ENCODE data around the gene NLRP3. TPM values are rescaled to one million over a fixed set of nuclear protein-coding genes. Genes with fewer than 3 reads are reported as not detected.
A peak's percentile ranks its signal among the peaks of the same experiment; 100 is the strongest.

The NLRP3 gene
- total RNA-seq, 2 experiments from 2014 or later = 0.25 to 0.40 TPM

DNA sequence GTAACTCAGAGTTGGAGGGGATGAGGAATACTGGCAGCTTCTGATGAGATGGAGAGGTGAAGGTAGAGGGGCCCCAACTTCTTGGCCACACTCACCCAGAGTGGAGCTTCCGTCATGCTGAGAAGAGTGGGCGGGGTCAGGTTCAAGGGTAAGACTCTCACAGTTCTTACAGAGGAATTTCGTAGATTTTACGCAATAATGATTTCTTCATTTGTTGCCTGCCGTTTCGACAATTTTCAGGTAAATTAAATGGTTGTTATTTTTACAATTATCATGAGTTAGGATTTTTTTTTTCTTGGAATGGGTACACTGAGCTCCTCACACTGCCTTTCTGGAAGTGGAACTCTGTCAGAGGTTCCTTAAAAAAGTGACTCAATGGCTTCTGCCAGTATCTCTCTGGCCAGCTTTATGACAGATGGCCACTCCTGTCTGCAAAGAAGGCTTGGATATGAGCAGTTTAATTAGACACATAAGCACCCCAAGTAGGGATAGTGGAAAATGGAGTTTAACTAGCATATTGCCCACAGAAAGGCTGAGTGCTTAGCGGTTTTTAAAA is 13.8 kb upstream of the NLRP3 start:
- ChIA-PET POLR2A (no interaction called here), CTCF (interaction anchor here (0.9 to 1.4 kb wide), 3 partner anchors 9 to 29 kb away, joined by 3 to 10 read pairs (median 3); no protein-coding TSS in a partner anchor)
- Mint-ChIP-seq H3K27me3 (peaks cover 57% of the 10 kb centered on the region), H3K27ac (no peak overlapping the region), H3K4me1 (peaks cover 9% of the 10 kb centered on the region), H3K9me3 (no peaks in the 10 kb centered on the region), H3K4me3 (no peak overlapping the region), H3K36me3 (ENCODE audit: low read depth) (no peaks in the 10 kb centered on the region)
- no peak for DNase-seq

DNA sequence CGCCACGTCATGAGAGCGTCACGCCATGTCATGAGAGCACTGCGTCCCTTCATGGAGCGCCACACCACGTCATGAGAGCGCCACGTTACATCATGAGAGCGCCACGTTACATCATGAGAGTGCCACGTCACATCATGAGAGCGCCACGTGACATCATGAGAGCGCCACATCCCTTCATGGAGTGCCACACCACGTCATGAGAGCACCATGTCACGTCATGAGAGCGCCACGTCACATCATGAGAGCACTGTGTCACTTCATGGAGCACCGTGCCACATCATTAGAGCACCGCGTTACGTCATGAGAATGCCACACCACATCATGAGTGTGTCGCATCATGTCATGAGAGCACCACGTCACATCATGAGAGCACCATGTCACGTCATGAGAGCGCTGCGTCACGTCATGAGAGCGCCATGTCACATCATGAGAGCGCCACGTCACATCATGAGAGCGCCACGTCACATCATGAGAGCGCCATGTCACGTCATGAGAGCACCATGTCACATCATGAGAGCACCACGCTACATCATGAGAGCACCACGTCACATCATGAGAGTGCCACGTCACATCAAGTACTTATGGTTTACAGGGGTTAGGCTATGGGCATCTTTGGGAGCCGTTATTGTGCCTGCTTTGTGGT is 9.8 kb upstream of the NLRP3 start:
- no peaks in the 10 kb centered on the region for H3K9me3 Mint-ChIP-seq
- no peak overlapping the region for H3K4me3 Mint-ChIP-seq
- no peak for DNase-seq
- H3K27ac Mint-ChIP-seq = no peak overlapping the region
- peaks cover 53% of the 10 kb centered on the region for H3K27me3 Mint-ChIP-seq
- ChIA-PET CTCF (no interaction called here), POLR2A (no interaction called here)
- H3K36me3 Mint-ChIP-seq (ENCODE audit: low read depth) = no peaks in the 10 kb centered on the region
- peaks cover 35% of the 10 kb centered on the region for H3K4me1 Mint-ChIP-seq

DNA sequence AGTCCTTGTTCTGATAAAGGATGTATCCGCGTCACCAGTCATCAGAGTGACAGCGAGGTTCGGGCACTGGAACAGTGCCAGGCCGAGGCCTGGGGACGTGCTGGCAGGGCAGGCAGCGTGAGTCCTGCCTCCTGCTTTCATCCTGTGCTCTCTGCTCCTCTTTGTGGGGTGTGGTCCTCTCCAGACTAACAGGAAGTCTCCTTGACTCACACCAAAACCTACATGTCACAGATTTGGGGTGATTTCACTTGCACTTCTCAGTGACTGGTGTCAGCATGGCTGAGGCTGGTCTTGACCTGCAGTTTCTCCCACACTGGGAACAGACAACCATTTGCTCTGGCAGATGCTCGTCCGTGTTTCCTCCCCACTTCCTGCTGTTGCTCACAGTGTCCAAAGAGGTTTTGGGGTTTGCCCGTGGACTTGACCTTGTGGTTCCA is 8.8 kb upstream of the NLRP3 start:
- Mint-ChIP-seq H3K27ac (peak overlapping the region; percentile 23), H3K27me3 (peaks cover 52% of the 10 kb centered on the region), H3K36me3 (ENCODE audit: low read depth) (no peaks in the 10 kb centered on the region), H3K9me3 (no peaks in the 10 kb centered on the region), H3K4me3 (peak overlapping the region; percentile 48), H3K4me1 (peaks cover 35% of the 10 kb centered on the region)
- ChIA-PET CTCF (interaction anchor here (1.5 kb wide), 1 partner anchor 17 kb away, joined by 4 read pairs; no protein-coding TSS in a partner anchor), POLR2A (no interaction called here)
- DNase-seq = peak; percentile 65

DNA sequence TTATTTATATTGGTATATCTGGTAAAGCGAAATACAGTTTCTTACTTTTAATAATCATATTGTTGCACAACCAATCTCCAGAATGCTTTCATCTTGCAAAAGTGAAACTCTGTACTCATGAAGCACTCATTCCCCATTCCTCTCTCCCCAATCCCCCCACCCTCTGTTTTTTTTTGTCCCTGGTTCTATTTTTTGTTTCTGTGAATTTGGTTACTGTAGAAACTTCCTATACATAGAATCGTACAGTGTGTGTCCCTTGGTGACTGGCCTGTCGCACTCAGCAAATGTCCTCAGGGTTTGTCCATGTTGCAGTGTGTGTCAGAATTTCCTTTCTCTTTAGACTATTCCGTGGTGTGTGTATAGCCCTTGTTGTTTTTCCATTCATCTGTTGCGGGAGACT is 7.9 kb upstream of the NLRP3 start:
- H3K4me3 Mint-ChIP-seq = peak overlapping the region; percentile 58
- peaks cover 61% of the 10 kb centered on the region for H3K27me3 Mint-ChIP-seq
- H3K36me3 Mint-ChIP-seq (ENCODE audit: low read depth) = no peaks in the 10 kb centered on the region
- POLR2A ChIA-PET = no interaction called here
- CTCF ChIA-PET = interaction anchor here (1.5 kb wide), 1 partner anchor 18 kb away, joined by 4 read pairs; no protein-coding TSS in a partner anchor
- DNase-seq = no peak
- H3K4me1 Mint-ChIP-seq = peaks cover 35% of the 10 kb centered on the region
- no peaks in the 10 kb centered on the region for H3K9me3 Mint-ChIP-seq
- H3K27ac Mint-ChIP-seq = no peak overlapping the region

DNA sequence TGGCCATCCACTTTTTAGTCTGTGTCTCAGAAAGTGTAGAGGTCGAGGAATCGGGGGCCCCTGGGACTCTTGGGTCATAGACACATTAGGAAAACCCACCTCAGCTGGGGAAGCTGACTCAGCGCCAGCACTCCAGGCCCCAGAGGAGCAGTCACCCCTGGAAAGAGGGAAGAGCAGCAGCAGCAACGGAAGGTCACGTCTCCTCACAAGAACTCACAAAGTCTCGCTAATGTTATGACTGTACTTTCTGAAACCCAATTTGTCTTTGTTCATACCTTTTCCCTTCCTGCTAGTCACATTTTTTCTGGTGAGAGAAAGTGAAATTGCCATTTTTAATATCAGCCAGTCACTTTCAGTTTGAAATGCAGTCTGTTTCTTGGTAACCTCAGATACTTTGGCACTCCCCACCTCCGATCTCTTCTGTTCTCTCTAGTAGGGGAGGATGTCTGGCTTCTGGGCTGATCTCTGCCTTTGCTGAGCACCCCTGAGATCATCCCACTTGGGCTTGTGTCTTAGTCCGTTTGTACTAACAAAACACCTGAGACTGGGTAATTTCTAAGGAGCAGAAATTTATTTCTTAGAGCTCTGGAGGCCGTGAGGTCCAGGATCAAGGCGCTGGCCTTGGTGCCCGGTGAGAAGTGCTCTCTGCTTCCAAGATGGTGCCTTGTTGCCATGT is 6.0 kb upstream of the NLRP3 start:
- ChIA-PET POLR2A (no interaction called here), CTCF (interaction anchor here (1.4 to 1.5 kb wide), 2 partner anchors 20 to 37 kb away, joined by 6 to 11 read pairs; no protein-coding TSS in a partner anchor)
- Mint-ChIP-seq H3K27me3 (peaks cover 59% of the 10 kb centered on the region), H3K4me1 (peaks cover 37% of the 10 kb centered on the region), H3K27ac (no peak overlapping the region), H3K9me3 (no peaks in the 10 kb centered on the region), H3K36me3 (ENCODE audit: low read depth) (no peaks in the 10 kb centered on the region), H3K4me3 (peak overlapping the region; percentile 40)
- no peak for DNase-seq

DNA sequence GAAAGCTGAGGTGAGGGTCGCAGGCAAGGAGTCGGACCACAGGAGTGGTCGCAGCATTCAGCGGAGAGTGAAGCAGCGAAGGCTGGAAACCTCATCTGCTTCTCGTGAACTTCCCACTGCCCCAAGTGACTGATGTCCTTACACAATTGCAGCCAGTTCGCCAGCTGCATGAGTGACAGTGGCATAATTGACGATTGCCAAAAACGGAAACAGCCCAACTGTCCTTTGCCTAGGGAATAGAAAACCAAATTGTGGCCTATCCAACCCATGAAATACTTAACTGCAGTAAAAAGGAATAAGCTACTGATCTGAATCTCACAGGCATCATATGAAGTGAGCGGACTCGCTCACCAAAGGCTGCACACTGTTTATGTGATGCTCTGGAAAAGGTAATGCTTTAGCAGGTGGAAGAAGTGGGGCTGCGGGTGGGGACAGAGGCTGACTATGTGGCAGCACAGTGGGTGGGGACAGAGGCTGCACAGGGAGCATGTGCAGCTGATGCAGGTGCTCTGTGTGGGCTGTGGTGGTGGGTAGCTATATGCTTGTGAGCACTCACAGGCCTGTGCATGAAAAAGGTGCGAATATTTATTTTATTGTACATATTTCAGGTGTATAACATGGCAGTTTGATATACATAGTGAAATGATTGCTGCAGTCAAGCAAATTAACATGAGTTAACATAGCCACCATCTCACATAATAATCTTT is 4.2 kb upstream of the NLRP3 start:
- Mint-ChIP-seq H3K27me3 (peaks cover 64% of the 10 kb centered on the region), H3K27ac (no peak overlapping the region), H3K9me3 (no peaks in the 10 kb centered on the region), H3K36me3 (ENCODE audit: low read depth) (no peaks in the 10 kb centered on the region), H3K4me3 (no peak overlapping the region), H3K4me1 (peaks cover 50% of the 10 kb centered on the region)
- ChIA-PET POLR2A (no interaction called here), CTCF (interaction anchor here (1.4 kb wide), 1 partner anchor 38 kb away, joined by 11 read pairs; no protein-coding TSS in a partner anchor)
- no peak for DNase-seq

DNA sequence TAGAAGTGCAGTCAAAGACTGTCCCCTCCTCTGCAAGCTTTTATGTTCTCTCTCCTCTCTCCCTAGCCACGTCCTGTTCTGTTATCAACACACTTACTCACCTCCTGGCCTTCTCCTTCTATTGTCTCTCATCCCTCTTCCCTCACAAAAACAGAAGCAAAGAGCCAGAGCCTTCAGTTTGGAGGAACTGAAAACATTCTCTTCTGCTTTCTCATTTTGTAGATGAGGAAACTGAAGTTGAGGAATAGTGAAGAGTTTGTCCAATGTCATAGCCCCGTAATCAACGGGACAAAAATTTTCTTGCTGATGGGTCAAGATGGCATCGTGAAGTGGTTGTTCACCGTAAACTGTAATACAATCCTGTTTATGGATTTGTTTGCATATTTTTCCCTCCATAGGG is 1.9 kb downstream of the NLRP3 start:
- Mint-ChIP-seq H3K4me1 (peaks cover 28% of the 10 kb centered on the region), H3K27me3 (peaks cover 36% of the 10 kb centered on the region), H3K36me3 (ENCODE audit: low read depth) (no peaks in the 10 kb centered on the region), H3K9me3 (no peaks in the 10 kb centered on the region), H3K27ac (no peak overlapping the region), H3K4me3 (no peak overlapping the region)
- ChIA-PET POLR2A (interaction anchor here (0.7 kb wide), 1 partner anchor 8 kb away, joined by 3 read pairs; no protein-coding TSS in a partner anchor), CTCF (no interaction called here)
- DNase-seq = no peak

DNA sequence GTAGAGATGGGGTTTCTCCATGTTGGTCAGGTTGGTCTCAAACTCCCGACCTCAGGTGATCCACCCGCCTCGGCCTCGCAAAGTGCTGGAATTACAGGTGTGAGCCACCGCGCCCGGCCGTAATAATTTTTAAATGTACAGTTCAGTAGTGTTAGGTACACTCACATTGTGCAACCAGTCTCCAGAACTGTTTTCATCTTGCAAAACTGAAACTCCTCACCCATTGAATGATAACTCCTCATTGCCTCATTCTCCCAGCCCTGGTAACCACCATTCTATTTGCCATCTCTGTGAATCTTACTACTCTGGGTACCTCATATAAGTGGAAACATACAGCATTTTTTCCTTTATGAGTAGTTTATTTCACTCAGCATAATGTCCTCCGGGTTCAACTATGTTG is 3.4 kb downstream of the NLRP3 start:
- peaks cover 26% of the 10 kb centered on the region for H3K27me3 Mint-ChIP-seq
- ChIA-PET CTCF (no interaction called here), POLR2A (no interaction called here)
- H3K27ac Mint-ChIP-seq = no peak overlapping the region
- no peak overlapping the region for H3K4me3 Mint-ChIP-seq
- H3K9me3 Mint-ChIP-seq = no peaks in the 10 kb centered on the region
- no peak for DNase-seq
- no peaks in the 10 kb centered on the region for H3K36me3 Mint-ChIP-seq (ENCODE audit: low read depth)
- peaks cover 28% of the 10 kb centered on the region for H3K4me1 Mint-ChIP-seq

DNA sequence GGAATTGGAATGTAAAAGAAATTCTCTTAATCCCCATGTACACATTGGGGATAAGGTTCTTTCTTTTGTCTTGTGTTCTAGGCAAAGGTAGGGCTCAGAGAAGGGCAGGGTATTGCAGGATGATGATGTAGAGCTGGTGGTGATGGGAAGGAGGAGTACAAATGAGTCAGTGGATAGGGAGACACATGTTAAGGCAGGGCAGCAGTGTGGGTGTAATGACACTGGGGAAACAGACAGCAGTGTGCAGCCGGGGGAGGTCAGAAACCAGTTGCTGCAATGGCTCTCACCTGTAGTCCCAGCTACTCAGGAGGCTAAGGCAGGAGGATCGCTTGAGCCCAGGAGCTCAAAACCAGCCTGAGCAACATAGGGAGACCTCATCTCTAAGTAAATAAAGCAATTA is 5.1 kb downstream of the NLRP3 start:
- ChIA-PET CTCF (interaction anchor here (0.6 kb wide), 1 partner anchor 33 kb away, joined by 3 read pairs; no protein-coding TSS in a partner anchor), POLR2A (no interaction called here)
- Mint-ChIP-seq H3K27me3 (peaks cover 15% of the 10 kb centered on the region), H3K36me3 (ENCODE audit: low read depth) (no peaks in the 10 kb centered on the region), H3K4me3 (no peak overlapping the region), H3K27ac (no peak overlapping the region), H3K4me1 (peaks cover 15% of the 10 kb centered on the region), H3K9me3 (no peaks in the 10 kb centered on the region)
- DNase-seq = no peak

DNA sequence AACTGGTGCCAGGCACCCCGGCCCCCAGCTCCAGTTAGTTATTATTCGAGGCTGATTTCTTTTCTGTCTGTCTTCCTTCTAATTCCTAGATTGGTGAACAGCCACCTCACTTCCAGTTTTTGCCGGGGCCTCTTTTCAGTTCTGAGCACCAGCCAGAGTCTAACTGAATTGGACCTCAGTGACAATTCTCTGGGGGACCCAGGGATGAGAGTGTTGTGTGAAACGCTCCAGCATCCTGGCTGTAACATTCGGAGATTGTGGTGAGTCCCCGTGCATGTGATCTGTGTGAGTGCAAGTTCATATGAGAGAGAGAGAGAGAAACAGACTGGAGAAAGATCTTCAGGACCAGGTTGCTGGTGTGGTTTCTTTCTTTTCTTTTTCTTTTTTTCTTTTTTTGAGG is 13.5 kb downstream of the NLRP3 start:
- Mint-ChIP-seq H3K27ac (no peak overlapping the region), H3K36me3 (ENCODE audit: low read depth) (no peaks in the 10 kb centered on the region), H3K9me3 (no peaks in the 10 kb centered on the region), H3K27me3 (no peaks in the 10 kb centered on the region), H3K4me1 (no peaks in the 10 kb centered on the region), H3K4me3 (no peak overlapping the region)
- ChIA-PET POLR2A (no interaction called here), CTCF (no interaction called here)
- DNase-seq = no peak

DNA sequence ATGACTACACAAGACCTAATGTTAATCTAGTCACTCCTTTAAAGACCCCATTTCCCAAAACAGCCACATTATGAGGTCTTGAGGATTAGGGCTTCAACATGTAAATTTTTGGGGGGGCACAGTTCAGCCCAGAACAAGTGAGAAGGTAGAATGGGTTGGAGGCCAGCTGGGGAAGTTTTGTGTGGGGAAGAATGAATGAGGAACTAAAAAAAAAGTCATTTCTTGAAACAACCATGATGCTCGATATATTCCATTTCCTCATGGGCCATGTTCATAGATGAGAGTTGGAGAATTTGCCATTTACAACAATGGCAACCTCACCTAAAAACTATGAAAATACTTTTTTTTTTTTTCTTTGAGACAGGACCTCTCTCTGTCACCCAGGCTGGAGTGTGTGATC is 14.5 kb downstream of the NLRP3 start:
- Mint-ChIP-seq H3K4me1 (no peaks in the 10 kb centered on the region), H3K4me3 (no peak overlapping the region), H3K27ac (no peak overlapping the region), H3K9me3 (no peaks in the 10 kb centered on the region), H3K36me3 (ENCODE audit: low read depth) (no peaks in the 10 kb centered on the region), H3K27me3 (no peaks in the 10 kb centered on the region)
- ChIA-PET POLR2A (no interaction called here), CTCF (interaction anchor here (1.7 kb wide), 1 partner anchor 40 kb away, joined by 7 read pairs; no protein-coding TSS in a partner anchor)
- DNase-seq = no peak

DNA sequence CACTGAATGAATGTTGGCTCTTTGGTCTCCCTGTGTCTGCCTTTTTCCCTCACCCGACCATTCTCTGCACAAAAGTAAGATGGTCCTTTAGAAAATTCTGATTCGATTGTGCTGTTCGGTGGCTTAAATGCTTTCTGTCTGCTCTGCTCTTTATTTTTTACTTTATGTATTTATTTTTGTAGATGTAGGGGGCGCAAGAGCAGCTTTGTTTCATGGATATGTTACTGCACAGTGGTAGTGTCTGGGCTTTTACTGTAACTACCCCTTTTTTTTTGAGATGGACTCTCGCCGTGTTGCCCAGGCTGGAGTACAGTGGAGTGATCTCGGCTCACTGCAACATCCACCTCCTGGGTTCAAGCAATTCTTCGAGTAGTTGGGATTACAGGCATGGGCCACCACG is 15.7 kb downstream of the NLRP3 start:
- POLR2A ChIA-PET = no interaction called here
- DNase-seq = no peak
- CTCF ChIA-PET = interaction anchor here (1.7 kb wide), 1 partner anchor 41 kb away, joined by 7 read pairs; no protein-coding TSS in a partner anchor
- Mint-ChIP-seq H3K36me3 (ENCODE audit: low read depth) (no peaks in the 10 kb centered on the region), H3K27me3 (no peaks in the 10 kb centered on the region), H3K4me3 (no peak overlapping the region), H3K4me1 (no peaks in the 10 kb centered on the region), H3K9me3 (no peaks in the 10 kb centered on the region), H3K27ac (no peak overlapping the region)

DNA sequence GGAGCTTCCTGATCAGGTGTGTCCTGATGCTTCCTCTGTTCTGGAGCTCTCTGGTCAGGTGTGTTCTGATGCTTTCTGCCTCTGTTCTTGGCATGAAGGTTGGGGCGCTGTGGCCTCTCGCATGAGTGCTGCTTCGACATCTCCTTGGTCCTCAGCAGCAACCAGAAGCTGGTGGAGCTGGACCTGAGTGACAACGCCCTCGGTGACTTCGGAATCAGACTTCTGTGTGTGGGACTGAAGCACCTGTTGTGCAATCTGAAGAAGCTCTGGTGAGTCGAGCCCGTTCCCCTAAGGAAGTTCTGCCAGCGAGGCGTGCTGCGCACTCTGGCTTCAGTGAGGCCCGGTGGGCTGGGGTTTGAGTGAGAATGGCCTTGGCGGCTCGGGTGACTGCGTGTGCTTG is 18.0 kb downstream of the NLRP3 start:
- Mint-ChIP-seq H3K27me3 (no peaks in the 10 kb centered on the region), H3K4me1 (no peaks in the 10 kb centered on the region), H3K27ac (no peak overlapping the region), H3K36me3 (ENCODE audit: low read depth) (no peaks in the 10 kb centered on the region), H3K4me3 (no peak overlapping the region), H3K9me3 (no peaks in the 10 kb centered on the region)
- POLR2A ChIA-PET = no interaction called here
- no peak for DNase-seq
- CTCF ChIA-PET = no interaction called here
